Lower lobe of right lung (tissue), 2 donors: ENCODE results near the gene P2RX2. TPM values are rescaled to one million over a fixed set of nuclear protein-coding genes. Genes with fewer than 3 reads are reported as not detected.

Experiments used
- ATAC-seq, 2 donors: fragments of 200-7000 bp; cut with Tn5 transposase; one replicate each; pipeline ENCODE4 v1.9.1; 2020 to 2022; ENCODE audit warnings: mild to moderate bottlenecking in 2 of 2, moderate library complexity in 2 of 2
- DNase-seq: peaks from one replicate; pipeline ENCODE4 v3.0.0-alpha.2; 2020
- H3K27ac ChIP-seq: fragments of 200-600 bp; one replicate; pipeline ENCODE4 v1.8.0; 2022
- H3K27me3 ChIP-seq: fragments of 200-600 bp; one replicate; pipeline ENCODE4 v1.8.0; 2022; ENCODE audit warnings: low read depth
- H3K36me3 ChIP-seq: fragments of 200-600 bp; one replicate; pipeline ENCODE4 v1.8.0; 2022; ENCODE audit warnings: mild to moderate bottlenecking
- H3K4me1 ChIP-seq: fragments of 200-600 bp; one replicate; pipeline ENCODE4 v1.8.0; 2022
- H3K4me3 ChIP-seq: fragments of 200-600 bp; one replicate; pipeline ENCODE4 v1.8.0; 2022; ENCODE audit warnings: mild to moderate bottlenecking
- H3K9me3 ChIP-seq: fragments of 200-600 bp; one replicate; pipeline ENCODE4 v1.8.0; 2022
- CTCF ChIP-seq: fragments of 200-600 bp; IDR thresholded peaks from one replicate; pipeline ENCODE4 v1.8.0; 2022; ENCODE audit warnings: antibody characterized with exemption, mild to moderate bottlenecking
- intact Hi-C: fragments of 100-400 bp; cut with DNase I; formaldehyde crosslinking; loops from one replicate; pipeline ENCODE4 v1.11.0; 2022
- microRNA-seq: library from miRNA; unstranded; fragments of <30 nt; microRNA quantifications from one replicate; pipeline ENCODE4 v1.2.0, GENCODE V29; 2020; ENCODE audit warnings: borderline number of aligned reads
- total RNA-seq: library from RNA; stranded (reverse); fragmentation: NEBNext Ultra II Directional; extraction: Animal tissue kit (Norgen Biotek cat#: 25700); gene quantifications from one replicate; pipeline ENCODE4 v1.2.1, GENCODE V29; 2021
- donor health status: DM: no; HTN: yes; CAD: no; lungs with severe emphysema.

The P2RX2 gene
- total RNA-seq, 1 donor from 2014 or later, result 0.56 TPM

DNA sequence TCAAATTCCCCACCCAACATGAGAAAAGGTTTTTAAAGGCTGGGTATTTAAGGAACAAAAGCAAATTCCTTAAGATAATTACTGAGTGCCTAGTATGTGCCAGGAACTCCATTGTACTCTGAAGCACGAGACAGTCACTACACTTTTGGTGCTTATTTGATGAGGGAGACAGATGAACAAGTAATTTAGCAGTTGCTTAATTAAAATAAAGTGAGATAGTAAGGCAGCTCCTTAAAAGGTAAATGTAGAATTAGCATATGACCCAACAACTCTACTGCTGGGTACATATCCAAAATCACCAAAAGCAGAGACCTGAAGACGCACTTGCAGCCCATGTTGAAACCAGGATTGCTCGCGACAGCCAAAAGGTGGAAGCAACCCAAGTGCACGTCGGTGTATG is 47.2 kb downstream of the P2RX2 start:
- H3K9me3 ChIP-seq, result no peaks in the 10 kb centered on the region
- DNase-seq (no peak), ATAC-seq (no peak)
- H3K27ac ChIP-seq, result no peak overlapping the region
- H3K4me3 ChIP-seq, result no peak overlapping the region
- peaks cover 93% of the 10 kb centered on the region for H3K36me3 ChIP-seq
- intact Hi-C loops, result no loop called here
- no peaks in the 10 kb centered on the region for H3K27me3 ChIP-seq
- TF ChIP-seq CTCF, result no peak
- H3K4me1 ChIP-seq, result no peaks in the 10 kb centered on the region

GRCh38 chr12:132668191-132669088 is 49.9 kb downstream of the P2RX2 start:
- Histone ChIP-seq H3K27me3 (no peaks in the 10 kb centered on the region), H3K4me1 (no peaks in the 10 kb centered on the region), H3K9me3 (no peaks in the 10 kb centered on the region), H3K36me3 (peaks cover 86% of the 10 kb centered on the region), H3K4me3 (no peak overlapping the region), H3K27ac (no peak overlapping the region)
- intact Hi-C loops, result no loop called here
- no peak for ATAC-seq
- no peak for TF ChIP-seq CTCF
- no peak for DNase-seq

- ATAC-seq (no peak), DNase-seq (no peak)
- peaks cover 80% of the 10 kb centered on the region for H3K36me3 ChIP-seq
- TF ChIP-seq CTCF, result no peak
- intact Hi-C loops, result no loop called here
- no peak overlapping the region for H3K4me3 ChIP-seq
- no peaks in the 10 kb centered on the region for H3K27me3 ChIP-seq
- no peaks in the 10 kb centered on the region for H3K4me1 ChIP-seq
- H3K27ac ChIP-seq, result no peak overlapping the region
- no peaks in the 10 kb centered on the region for H3K9me3 ChIP-seq
These were observed 50.7 kb downstream of the P2RX2 start for GRCh38 chr12:132669166-132669879.

Small RNAs within 50 kb of the gene (microRNA-seq; reads per million reads assigned to microRNA genes)
- gene MIR6763, result not detected

Other genes with a start within 250 kb of the P2RX2 start
- 47.6 TPM for gene FBRSL1, start 128.6 kb upstream of the P2RX2 start, total RNA-seq
- 2.3 TPM for gene LRCOL1, start 8.2 kb upstream of the P2RX2 start, total RNA-seq
- 28.0 TPM for gene POLE, start 68.6 kb downstream of the P2RX2 start, total RNA-seq
- gene PXMP2, start 68.8 kb downstream of the P2RX2 start, total RNA-seq, result 16.9 TPM
- 21.7 TPM for gene PGAM5, start 92.1 kb downstream of the P2RX2 start, total RNA-seq
- gene ANKLE2, start 143.1 kb downstream of the P2RX2 start, total RNA-seq, result 49.6 TPM
- 59.7 TPM for gene GOLGA3, start 210.1 kb downstream of the P2RX2 start, total RNA-seq